ENCODE results near the gene ADRM1. TPM values are rescaled to one million over a fixed set of nuclear protein-coding genes. Genes with fewer than 3 reads are reported as not detected.

The ADRM1 gene
- total RNA-seq, 1 experiment from 2014 or later = 160 TPM

DNA sequence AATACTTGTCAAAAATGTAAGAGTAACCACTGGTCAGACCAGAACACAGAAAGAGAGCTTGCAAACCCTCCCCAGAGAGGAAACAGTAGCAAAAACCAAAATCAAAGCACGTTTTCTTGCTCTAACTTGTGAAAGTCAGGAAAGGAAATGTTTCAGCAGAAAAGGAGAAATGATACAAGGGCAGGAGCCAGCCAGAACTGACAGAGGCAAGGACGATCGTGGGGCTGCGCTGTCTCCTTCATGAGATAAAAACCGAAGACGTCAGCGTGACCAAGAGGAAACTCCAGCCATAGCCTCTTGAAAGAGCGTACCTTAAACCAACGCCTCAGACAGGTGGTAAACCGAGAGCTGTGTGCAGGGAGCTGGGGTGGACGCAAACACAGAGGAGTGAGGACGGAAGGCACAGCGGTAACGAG, 36.9 kb downstream of the ADRM1 start (continued):
- TF ChIP-seq, protein P1, sequence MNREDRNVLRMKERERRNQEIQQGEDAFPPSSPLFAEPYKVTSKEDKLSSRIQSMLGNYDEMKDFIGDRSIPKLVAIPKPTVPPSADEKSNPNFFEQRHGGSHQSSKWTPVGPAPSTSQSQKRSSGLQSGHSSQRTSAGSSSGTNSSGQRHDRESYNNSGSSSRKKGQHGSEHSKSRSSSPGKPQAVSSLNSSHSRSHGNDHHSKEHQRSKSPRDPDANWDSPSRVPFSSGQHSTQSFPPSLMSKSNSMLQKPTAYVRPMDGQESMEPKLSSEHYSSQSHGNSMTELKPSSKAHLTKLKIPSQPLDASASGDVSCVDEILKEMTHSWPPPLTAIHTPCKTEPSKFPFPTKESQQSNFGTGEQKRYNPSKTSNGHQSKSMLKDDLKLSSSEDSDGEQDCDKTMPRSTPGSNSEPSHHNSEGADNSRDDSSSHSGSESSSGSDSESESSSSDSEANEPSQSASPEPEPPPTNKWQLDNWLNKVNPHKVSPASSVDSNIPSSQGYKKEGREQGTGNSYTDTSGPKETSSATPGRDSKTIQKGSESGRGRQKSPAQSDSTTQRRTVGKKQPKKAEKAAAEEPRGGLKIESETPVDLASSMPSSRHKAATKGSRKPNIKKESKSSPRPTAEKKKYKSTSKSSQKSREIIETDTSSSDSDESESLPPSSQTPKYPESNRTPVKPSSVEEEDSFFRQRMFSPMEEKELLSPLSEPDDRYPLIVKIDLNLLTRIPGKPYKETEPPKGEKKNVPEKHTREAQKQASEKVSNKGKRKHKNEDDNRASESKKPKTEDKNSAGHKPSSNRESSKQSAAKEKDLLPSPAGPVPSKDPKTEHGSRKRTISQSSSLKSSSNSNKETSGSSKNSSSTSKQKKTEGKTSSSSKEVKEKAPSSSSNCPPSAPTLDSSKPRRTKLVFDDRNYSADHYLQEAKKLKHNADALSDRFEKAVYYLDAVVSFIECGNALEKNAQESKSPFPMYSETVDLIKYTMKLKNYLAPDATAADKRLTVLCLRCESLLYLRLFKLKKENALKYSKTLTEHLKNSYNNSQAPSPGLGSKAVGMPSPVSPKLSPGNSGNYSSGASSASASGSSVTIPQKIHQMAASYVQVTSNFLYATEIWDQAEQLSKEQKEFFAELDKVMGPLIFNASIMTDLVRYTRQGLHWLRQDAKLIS (CRISPR knock-in tag; IDR thresholded peaks at IDR 0.05; ENCODE audit: borderline replicate concordance) = no peak
- TF ChIP-seq, protein P2, sequence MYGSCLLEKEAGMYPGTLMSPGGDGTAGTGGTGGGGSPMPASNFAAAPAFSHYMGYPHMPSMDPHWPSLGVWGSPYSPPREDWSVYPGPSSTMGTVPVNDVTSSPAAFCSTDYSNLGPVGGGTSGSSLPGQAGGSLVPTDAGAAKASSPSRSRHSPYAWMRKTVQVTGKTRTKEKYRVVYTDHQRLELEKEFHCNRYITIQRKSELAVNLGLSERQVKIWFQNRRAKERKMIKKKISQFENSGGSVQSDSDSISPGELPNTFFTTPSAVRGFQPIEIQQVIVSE (CRISPR knock-in tag; IDR thresholded peaks at IDR 0.05; ENCODE audit: borderline replicate concordance) = no peak
- no peak for TF ChIP-seq ZNF423 (CRISPR knock-in tag; IDR thresholded peaks at IDR 0.05)
- no peak for TF ChIP-seq NR3C1 (CRISPR knock-in tag; conservative IDR thresholded peaks at IDR 0.05; ENCODE audit: low read depth)
- TF ChIP-seq NFATC4 (CRISPR knock-in tag; IDR thresholded peaks at IDR 0.05) = no peak
- TF ChIP-seq FOXK1 (CRISPR knock-in tag; IDR thresholded peaks at IDR 0.05) = no peak
- no peak for TF ChIP-seq FOXP1 (CRISPR knock-in tag; IDR thresholded peaks at IDR 0.05; ENCODE audit: borderline replicate concordance)

DNA sequence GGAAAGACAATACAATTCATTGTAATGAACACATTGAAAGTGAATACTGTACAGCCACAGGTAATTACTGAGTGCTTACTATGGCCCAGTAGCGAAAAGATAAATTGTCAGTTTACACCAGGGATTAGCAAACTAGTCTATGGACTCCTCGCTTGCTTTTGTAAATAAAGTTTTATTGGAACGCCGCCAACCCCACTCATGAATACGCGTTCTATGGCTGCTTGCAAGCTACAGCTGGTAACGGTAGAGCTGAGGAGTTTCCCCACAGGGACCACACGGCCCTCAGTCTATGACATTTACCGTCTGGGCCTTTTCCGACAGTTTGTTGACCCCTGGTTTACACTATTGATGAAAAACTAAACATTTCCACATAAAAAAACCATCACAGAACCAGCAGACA, 40.1 kb downstream of the ADRM1 start:
- no peak overlapping the region for H3K4me3 Mint-ChIP-seq
- no peaks in the 10 kb centered on the region for H3K27me3 Mint-ChIP-seq (ENCODE audit: low read depth)

DNA sequence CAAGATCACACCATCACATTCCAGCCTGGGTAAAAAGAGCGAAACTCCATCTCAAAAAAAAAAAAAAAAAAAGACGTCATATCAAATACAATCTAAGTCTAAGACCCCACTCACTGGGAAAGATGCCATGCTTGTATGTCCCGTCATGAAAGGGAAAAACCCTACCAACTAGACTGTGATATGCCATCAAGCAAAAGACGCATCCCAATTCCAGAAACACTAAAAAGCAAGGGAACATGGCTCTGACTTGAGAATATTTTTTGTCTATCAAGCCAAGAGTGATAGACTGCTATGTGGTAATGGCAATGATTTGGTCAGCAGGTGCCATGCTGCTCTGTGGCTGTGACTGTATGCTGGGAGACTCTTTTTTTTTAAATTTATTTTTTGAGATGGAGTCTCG, 41.3 kb downstream of the ADRM1 start:
- Mint-ChIP-seq H3K27me3 (ENCODE audit: low read depth) (no peaks in the 10 kb centered on the region), H3K27ac (no peak overlapping the region), H3K4me1 (no peaks in the 10 kb centered on the region), H3K9me3 (peaks cover 5% of the 10 kb centered on the region), H3K36me3 (peaks cover 64% of the 10 kb centered on the region), H3K4me3 (no peak overlapping the region)
- CTCF ChIA-PET = interaction anchor here (0.9 to 1.4 kb wide), 2 partner anchors 24 to 25 kb away, joined by 5 to 8 read pairs; no protein-coding TSS in a partner anchor
- ATAC-seq (no peak), DNase-seq (ENCODE audit: low spot score) (no peak)
- POLR2A ChIA-PET = interaction anchor here (0.8 kb wide), 1 partner anchor 21 kb away, joined by 3 read pairs; no protein-coding TSS in a partner anchor
- TF ChIP-seq JUN (CRISPR knock-in tag; IDR thresholded peaks at IDR 0.05) (no peak), FOXJ3 (CRISPR knock-in tag; IDR thresholded peaks at IDR 0.05; ENCODE audit: borderline replicate concordance) (no peak), NR1H2 (CRISPR knock-in tag; IDR thresholded peaks at IDR 0.05) (no peak), NFATC4 (CRISPR knock-in tag; IDR thresholded peaks at IDR 0.05) (no peak), ETV6 (CRISPR knock-in tag; IDR thresholded peaks at IDR 0.05) (no peak), TEAD1 (CRISPR knock-in tag; IDR thresholded peaks at IDR 0.05) (no peak), EMX1 (CRISPR knock-in tag; IDR thresholded peaks at IDR 0.05) (no peak), ATF3 (CRISPR knock-in tag; conservative IDR thresholded peaks at IDR 0.05) (no peak), GABPB1 (CRISPR knock-in tag; IDR thresholded peaks at IDR 0.05) (no peak), NFE2L1 (CRISPR knock-in tag; IDR thresholded peaks at IDR 0.05) (no peak), IRF1 (CRISPR knock-in tag; IDR thresholded peaks at IDR 0.05) (no peak)
- TF ChIP-seq, protein P3, sequence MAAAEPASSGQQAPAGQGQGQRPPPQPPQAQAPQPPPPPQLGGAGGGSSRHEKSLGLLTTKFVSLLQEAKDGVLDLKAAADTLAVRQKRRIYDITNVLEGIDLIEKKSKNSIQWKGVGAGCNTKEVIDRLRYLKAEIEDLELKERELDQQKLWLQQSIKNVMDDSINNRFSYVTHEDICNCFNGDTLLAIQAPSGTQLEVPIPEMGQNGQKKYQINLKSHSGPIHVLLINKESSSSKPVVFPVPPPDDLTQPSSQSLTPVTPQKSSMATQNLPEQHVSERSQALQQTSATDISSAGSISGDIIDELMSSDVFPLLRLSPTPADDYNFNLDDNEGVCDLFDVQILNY (CRISPR knock-in tag; IDR thresholded peaks at IDR 0.05) = no peak
- TF ChIP-seq, protein P4, sequence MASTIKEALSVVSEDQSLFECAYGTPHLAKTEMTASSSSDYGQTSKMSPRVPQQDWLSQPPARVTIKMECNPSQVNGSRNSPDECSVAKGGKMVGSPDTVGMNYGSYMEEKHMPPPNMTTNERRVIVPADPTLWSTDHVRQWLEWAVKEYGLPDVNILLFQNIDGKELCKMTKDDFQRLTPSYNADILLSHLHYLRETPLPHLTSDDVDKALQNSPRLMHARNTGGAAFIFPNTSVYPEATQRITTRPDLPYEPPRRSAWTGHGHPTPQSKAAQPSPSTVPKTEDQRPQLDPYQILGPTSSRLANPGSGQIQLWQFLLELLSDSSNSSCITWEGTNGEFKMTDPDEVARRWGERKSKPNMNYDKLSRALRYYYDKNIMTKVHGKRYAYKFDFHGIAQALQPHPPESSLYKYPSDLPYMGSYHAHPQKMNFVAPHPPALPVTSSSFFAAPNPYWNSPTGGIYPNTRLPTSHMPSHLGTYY (CRISPR knock-in tag; IDR thresholded peaks at IDR 0.05) = no peak

More for the DNA sequence above, 40.1 kb downstream of the ADRM1 start:
- DNase-seq (ENCODE audit: low spot score) (no peak), ATAC-seq (no peak)
- H3K36me3 Mint-ChIP-seq = peaks cover 54% of the 10 kb centered on the region
- H3K27ac Mint-ChIP-seq = peak overlapping the region; percentile 62
- H3K4me1 Mint-ChIP-seq = no peaks in the 10 kb centered on the region
- TF ChIP-seq E2F1 (CRISPR knock-in tag; IDR thresholded peaks at IDR 0.05) (no peak), ZNF138 (CRISPR knock-in tag; conservative IDR thresholded peaks at IDR 0.05) (no peak), NFYB (CRISPR knock-in tag; conservative IDR thresholded peaks at IDR 0.05; ENCODE audit: low read depth) (no peak), ZNF263 (CRISPR knock-in tag; IDR thresholded peaks at IDR 0.05; ENCODE audit: low read depth) (no peak)
- TF ChIP-seq, protein P5, sequence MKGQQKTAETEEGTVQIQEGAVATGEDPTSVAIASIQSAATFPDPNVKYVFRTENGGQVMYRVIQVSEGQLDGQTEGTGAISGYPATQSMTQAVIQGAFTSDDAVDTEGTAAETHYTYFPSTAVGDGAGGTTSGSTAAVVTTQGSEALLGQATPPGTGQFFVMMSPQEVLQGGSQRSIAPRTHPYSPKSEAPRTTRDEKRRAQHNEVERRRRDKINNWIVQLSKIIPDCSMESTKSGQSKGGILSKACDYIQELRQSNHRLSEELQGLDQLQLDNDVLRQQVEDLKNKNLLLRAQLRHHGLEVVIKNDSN (CRISPR knock-in tag; IDR thresholded peaks at IDR 0.05) = no peak
- ChIA-PET CTCF (interaction anchor here (0.9 kb wide), 1 partner anchor 26 kb away, joined by 5 read pairs; no protein-coding TSS in a partner anchor), POLR2A (no interaction called here)
- no peaks in the 10 kb centered on the region for H3K9me3 Mint-ChIP-seq
